NCI-H82 treated with DMSO at 0.1 percent for 48 hours (cell line): ENCODE data around the gene ST8SIA3.
A peak's percentile ranks its signal among the peaks of the same experiment; 100 is the strongest.

ENCODE experiments used
- DNase-seq: peaks from one replicate; lab custom pipeline; 2025; ENCODE audit not compliant: unreplicated experiment; lab: John Stamatoyannopoulos, UW

Gene ST8SIA3

GRCh38 chr18:57352271-57352701, at the start of gene ST8SIA3:
Gene ST8SIA3, plus strand, starts transcription at chr18:57352557. Its CDS starts 290 bp downstream, at chr18:57352847.
- peak; percentile 59 for DNase-seq

GRCh38 chr18:57311472-57311871, 40.9 kb upstream of the ST8SIA3 start:
- no peak for DNase-seq

GRCh38 chr18:57312346-57313144, 39.8 kb upstream of the ST8SIA3 start:
- DNase-seq, result no peak

- DNase-seq, result no peak
Observed at GRCh38 chr18:57320603-57321002, 31.8 kb upstream of the ST8SIA3 start.

GRCh38 chr18:57325491-57326166, 26.7 kb upstream of the ST8SIA3 start:
- DNase-seq, result no peak

- DNase-seq, result no peak
Observed at GRCh38 chr18:57326718-57327323, 25.5 kb upstream of the ST8SIA3 start.

- DNase-seq, result no peak
Observed at GRCh38 chr18:57328665-57329064, 23.7 kb upstream of the ST8SIA3 start.

GRCh38 chr18:57329856-57330255, 22.5 kb upstream of the ST8SIA3 start:
- no peak for DNase-seq

- no peak for DNase-seq
Observed at GRCh38 chr18:57331718-57332117, 20.6 kb upstream of the ST8SIA3 start.

- DNase-seq, result no peak
Observed at GRCh38 chr18:57333940-57334339, 18.4 kb upstream of the ST8SIA3 start.

GRCh38 chr18:57334383-57334782, 18.0 kb upstream of the ST8SIA3 start:
- DNase-seq, result no peak

- no peak for DNase-seq
Observed at GRCh38 chr18:57336343-57336742, 16.0 kb upstream of the ST8SIA3 start.

- DNase-seq, result no peak
Observed at GRCh38 chr18:57337890-57338289, 14.5 kb upstream of the ST8SIA3 start.

- DNase-seq, result no peak
Observed at GRCh38 chr18:57343833-57344232, 8.5 kb upstream of the ST8SIA3 start.

- DNase-seq, result no peak
Observed at GRCh38 chr18:57346876-57347275, 5.5 kb upstream of the ST8SIA3 start.

- no peak for DNase-seq
Observed at GRCh38 chr18:57347784-57348183, 4.6 kb upstream of the ST8SIA3 start.

GRCh38 chr18:57352761-57353136, 392 bp downstream of the ST8SIA3 start:
- DNase-seq, result no peak

GRCh38 chr18:57353137-57353939, 981 bp downstream of the ST8SIA3 start:
- no peak for DNase-seq

- no peak for DNase-seq
Observed at GRCh38 chr18:57353940-57354461, 1.6 kb downstream of the ST8SIA3 start.

GRCh38 chr18:57359433-57359832, 7.1 kb downstream of the ST8SIA3 start:
- DNase-seq, result no peak

GRCh38 chr18:57362714-57363113, 10.4 kb downstream of the ST8SIA3 start:
- no peak for DNase-seq
